Stimulated activated CD4-positive, alpha-beta T cell treated with anti-CD3 and anti-CD28 coated beads, Interleukin-12 subunit alpha, Interleukin-12 subunit beta, amount 100 ng/mL, for 24 hours (primary cell): ENCODE data around the gene PLEKHJ1.
A peak's percentile ranks its signal among the peaks of the same experiment; 100 is the strongest.
"Not testable (repeated sequence)": the region's sequence is repeated elsewhere in the genome, so short reads cannot be mapped to it uniquely, and the experiment has no call there.

Experiments
- DNase-seq, 2 experiments: peaks; one replicate each; pipeline ENCODE4 v3.0.0-alpha.2; 2020; ENCODE audit warnings: low read depth in 2 of 2

PLEKHJ1 gene

GRCh38 chr19:2236314-2237050 lies at the start of gene PLEKHJ1, which contains the start of gene SF3A2:
TSS of gene PLEKHJ1 (minus strand) at chr19:2236329. CDS start at chr19:2236248, 81 bp downstream.
TSS of gene SF3A2 (plus strand) at chr19:2236824. CDS start at chr19:2243419, 6,595 bp downstream.
- peak; percentile 95 to 97 for DNase-seq

DNA sequence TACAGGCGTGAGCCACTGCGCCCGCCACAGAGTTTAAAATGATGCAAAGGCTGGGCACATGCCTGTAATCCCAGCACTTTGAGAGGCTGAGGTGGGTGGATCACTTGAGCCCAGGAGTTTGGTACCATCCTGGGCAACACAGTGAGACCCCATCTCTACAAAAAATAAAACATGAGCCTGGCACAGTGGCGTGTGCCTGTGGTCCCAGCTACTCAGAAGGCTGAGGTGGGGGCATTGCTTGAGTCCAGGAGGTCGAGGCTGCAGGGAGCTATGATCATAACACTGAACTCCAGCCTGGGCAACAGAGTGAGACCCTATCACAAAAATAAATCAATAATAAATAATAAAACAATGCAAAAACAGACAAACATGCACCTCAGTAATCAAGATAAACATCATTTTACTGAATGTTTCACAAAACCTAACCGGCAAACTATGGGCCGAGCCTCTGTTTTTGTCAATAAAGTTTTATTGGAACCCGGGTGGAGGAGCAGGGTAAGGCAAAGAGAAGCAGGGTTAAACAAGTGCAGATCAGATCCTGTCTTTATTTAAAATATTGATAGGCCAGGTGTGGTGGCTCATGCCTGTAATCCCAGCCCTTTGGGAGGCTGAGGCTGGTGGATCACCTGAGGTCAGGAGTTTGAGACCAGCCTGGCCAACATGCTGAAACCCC lies 47.8 kb upstream of the PLEKHJ1 start:
- DNase-seq: no peak

DNA sequence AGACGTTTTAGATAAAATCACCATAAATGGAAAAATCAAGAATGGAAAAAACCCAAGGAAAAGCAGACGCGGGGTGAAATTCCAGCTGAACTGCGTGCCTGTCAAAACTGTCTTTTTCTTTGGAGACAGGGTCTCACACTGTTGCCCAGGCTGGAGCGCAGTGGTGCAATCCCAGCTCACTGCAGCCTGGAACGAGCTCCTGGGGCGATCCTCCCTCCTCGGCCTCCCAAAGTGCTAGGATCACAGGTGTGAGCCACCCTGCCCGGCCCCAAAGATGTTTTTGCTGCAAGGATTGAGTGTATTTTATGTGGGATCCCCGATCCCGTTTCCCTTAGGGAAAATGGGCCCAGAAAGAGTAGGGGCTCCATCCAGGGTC lies 46.7 kb upstream of the PLEKHJ1 start:
- DNase-seq: no peak

- no peak for DNase-seq
Observed at GRCh38 chr19:2282062-2282861, 46.1 kb upstream of the PLEKHJ1 start, which contains the start of gene PEAK3. TSS of gene PEAK3 (minus strand) at chr19:2282175. CDS start at chr19:2280931, 1,244 bp downstream.

DNA sequence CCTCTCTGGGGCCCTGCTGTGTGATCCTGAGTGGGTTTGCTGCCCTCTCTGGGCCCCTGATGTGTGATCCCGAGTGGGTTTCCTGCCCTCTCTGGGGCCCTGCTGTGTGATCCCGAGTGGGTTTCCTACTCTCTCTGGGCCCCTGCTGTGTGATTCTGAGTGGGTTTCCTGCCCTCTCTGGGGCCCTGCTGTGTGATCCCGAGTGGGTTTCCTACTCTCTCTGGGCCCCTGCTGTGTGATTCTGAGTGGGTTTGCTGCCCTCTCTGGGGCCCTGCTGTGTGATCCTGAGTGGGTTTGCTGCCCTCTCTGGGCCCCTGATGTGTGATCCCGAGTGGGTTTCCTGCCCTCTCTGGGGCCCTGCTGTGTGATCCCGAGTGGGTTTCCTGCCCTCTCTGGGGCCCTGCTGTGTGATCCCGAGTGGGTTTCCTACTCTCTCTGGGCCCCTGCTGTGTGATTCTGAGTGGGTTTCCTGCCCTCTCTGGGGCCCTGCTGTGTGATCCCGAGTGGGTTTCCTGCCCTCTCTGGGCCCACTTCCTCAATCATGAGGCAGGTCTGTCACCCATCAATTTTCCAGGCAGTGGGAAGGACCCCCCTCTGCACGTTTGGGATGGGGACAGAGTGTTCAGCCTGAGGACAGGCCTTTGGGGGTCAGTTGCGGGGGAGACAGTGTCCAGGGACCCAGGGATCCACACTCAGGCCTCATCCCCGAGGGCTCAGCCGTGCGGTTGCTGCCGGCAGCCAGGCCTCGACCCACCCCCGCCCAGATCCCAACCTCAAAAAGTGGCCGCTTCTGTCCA lies 45.3 kb upstream of the PLEKHJ1 start:
- not testable (repeated sequence) for DNase-seq

- DNase-seq: no peak
Observed at GRCh38 chr19:2280633-2281264, 44.6 kb upstream of the PLEKHJ1 start.

GRCh38 chr19:2278459-2279158 lies 42.5 kb upstream of the PLEKHJ1 start:
- no peak for DNase-seq

- DNase-seq: no peak
Observed at GRCh38 chr19:2277138-2277537, 41.0 kb upstream of the PLEKHJ1 start.

DNA sequence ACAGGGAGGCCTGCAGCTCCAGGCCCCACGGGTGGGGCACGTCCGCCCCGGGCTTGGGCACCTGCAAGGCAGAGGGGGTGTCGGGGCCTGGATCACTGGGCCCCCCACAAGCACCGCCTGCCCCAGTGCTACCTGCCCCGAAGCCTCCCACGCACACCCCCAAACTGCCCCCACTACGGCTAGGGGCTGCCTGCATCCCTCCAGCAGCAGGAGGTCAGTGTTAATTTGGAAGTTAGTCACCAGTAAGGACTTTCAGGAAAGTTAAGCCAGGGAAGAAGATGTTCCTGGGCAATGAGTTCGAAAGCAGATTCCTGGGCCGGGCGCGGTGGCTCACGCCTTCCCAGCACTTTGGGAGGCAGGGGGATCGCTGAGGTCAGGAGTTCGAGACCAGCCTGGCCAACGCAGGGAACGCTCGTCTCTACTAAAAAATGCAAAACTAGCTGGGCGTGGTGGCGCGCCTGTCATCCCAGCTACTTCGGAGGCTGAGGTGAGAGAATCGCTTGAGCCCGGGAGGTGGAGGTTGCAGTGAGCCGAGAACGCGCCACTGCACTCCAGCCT lies 40.4 kb upstream of the PLEKHJ1 start:
- no peak for DNase-seq

- no peak for DNase-seq
Observed at GRCh38 chr19:2275588-2276428, 39.7 kb upstream of the PLEKHJ1 start.

DNA sequence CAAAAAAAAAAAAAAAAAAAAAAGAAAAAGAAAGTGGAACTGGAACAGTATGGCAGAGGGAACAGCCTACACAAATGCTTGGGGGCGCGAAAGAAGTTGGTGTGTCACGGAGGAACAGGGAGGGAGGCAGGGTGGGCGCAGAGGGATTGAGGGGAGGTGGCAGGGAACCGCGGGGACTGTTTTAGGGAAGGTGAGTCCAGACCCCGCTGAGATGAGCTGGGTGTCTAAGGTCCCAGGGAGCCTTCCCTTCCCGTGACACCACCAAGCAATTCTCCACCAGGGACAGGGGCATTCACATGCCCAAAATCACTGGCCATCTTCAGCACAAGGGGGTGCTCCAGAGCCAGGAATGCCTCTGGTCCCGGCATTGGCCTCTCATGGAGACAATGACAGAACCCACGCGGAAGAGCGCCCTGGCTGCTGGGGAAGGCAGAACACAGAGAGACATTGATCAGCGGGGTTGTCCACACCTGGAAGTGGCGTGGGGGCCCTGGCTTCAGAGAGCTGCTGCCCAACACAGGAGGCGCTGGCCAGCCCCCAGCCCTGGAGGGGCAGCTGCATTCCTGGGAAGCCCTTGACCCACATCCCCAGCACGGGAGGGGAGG lies 38.9 kb upstream of the PLEKHJ1 start:
- no peak for DNase-seq

- DNase-seq: no peak
Observed at GRCh38 chr19:2274185-2274711, 38.1 kb upstream of the PLEKHJ1 start.

GRCh38 chr19:2273356-2274184 lies 37.4 kb upstream of the PLEKHJ1 start:
- peak; percentile 53 to 63 for DNase-seq

GRCh38 chr19:2271234-2272103 lies 35.3 kb upstream of the PLEKHJ1 start:
- no peak for DNase-seq

DNA sequence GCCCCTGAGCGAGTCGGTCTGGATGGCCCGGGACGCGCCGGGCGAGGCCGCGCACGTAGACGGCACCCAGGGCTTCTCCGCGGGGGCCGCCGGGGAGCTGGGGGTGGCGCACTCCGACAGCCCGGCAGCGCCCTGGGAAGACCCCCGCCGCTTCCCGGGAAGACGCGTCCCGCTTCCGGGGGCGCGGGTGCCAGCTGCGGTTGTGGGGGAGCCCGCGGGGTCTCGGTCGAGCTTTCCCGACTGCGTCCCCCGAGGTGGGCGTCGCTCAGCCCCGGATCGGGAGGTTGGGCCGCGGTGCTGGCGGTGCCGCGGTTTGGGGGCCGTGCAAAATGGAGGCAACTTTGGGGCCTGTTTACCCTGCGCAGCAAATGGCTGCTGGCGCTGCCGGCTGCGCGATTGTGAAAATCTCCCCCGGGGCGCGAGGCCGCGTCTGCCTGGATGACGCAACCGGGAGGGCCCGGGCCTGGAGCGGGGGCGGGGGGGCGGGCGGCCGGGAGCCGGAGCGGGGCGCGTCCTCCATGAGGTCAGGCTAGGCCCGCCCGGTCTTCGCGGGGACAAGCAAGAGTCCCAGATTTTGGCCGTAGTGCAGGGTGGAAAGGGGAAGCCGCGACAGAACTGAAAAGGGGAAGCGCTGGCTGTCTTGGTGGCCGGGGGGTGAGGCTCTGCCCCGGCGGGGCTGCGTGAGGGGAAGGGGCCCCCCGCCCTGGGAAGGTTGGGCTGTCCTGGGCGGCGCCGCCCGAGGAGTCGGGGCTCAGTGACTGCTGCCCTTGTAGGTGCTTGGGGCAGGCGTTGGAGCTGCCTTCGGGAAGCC lies 34.5 kb upstream of the PLEKHJ1 start:
- DNase-seq: peak; percentile 46 to 60

DNA sequence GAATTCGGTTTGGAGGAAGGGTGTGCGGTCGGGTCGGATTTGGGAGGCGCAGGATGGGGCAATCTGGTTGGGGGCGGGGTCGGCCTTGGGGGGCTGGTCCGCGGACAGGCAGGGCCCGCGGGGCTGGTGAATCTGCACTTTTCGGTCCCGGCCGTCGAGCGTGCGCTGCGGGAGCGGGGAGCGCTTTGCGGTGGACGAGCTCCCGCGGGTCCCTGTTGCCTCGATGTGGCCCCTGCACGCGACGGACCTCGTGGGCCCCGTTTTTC lies 34.0 kb upstream of the PLEKHJ1 start:
- DNase-seq: no peak
